ENCODE measurements around the gene GRK1.

The GRK1 gene

DNA sequence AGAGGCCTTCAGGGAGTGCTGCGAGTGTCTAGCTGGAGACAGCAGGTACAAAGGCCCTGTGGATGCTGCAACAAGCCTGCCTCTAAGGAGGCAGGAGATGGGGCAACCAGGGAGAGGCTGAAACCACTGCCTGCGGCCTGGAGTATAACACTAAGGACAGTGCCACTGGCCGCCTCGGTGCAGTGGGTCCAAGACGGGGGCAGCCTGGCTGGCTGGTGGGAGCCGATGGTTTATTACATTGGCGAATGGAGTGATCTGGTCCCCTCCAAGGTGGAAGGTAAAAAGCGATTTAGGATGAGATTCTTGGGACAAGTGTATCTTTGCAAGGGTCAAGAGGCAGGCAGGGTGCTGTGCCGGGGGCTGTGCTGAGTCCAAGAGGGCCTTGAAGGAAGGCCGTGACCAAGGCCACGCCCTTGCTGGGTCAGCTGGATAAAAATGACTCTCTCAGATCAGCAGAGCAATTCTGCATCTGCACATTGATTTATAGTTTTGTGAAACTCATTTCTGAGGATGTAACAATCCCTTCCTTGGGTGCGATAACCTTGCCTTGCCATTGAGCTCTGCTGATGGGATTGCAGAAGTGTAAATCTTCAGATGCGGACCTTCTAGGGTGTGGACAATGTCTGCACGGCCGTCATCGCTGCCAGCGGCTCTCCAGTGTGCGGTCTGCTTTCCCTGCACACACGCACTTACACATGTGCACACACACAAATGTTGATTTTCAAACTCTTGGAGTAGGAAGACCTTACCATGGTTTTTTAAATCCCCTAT lies 98.0 kb downstream of the GRK1 start:
- no peaks in the 10 kb centered on the region for H3K9me3 ChIP-seq (ENCODE audit: control insufficient read depth in 5 of 5, low read length in 5 of 5)
- H3K27me3 ChIP-seq (ENCODE audit: control insufficient read depth in 5 of 5, insufficient read depth in 4 of 5, low read length in 5 of 5): peaks cover 0 to 19% (median 10%) of the 10 kb centered on the region in 5 donors
- H3K9ac ChIP-seq (ENCODE audit: low read length in 5 of 5): no peak overlapping the region
- peaks cover 0 to 21% (median 4%) of the 10 kb centered on the region in 5 donors for H3K36me3 ChIP-seq (ENCODE audit: control insufficient read depth in 5 of 5, insufficient read depth in 5 of 5, low read length in 5 of 5)
- H3K4me3 ChIP-seq (ENCODE audit: low read depth in 1 of 5, low read length in 5 of 5): no peak overlapping the region
- H3K27ac ChIP-seq (ENCODE audit: low read depth, low read length): no peak overlapping the region
- H3K4me1 ChIP-seq (ENCODE audit: control insufficient read depth in 5 of 5, insufficient read depth in 5 of 5, low read length in 5 of 5): peaks cover under 1 to 15% (median 2%) of the 10 kb centered on the region in 5 donors

DNA sequence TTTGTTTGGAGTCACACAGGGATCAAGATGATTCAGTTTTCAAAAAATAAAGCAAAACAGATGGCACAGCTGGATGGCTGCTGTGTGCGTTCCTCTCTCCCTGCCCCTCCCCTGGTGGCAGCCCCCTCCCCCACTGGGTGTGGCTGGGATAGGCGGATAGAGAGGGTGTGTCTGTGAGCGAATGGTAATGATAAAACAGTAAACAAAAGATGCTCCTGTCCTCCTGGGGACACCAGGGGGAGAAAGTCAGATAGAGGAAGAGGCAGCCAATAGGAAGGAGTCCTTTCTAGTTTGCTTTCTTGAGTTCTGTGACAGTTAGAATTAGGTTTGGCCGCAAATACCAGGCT lies 98.5 kb downstream of the GRK1 start:
- H3K4me1 ChIP-seq (ENCODE audit: control insufficient read depth in 5 of 5, insufficient read depth in 5 of 5, low read length in 5 of 5): peaks cover 0 to 14% (median 2%) of the 10 kb centered on the region in 5 donors
- no peak overlapping the region for H3K4me3 ChIP-seq (ENCODE audit: low read depth in 1 of 5, low read length in 5 of 5)
- no peak overlapping the region for H3K9ac ChIP-seq (ENCODE audit: low read length in 5 of 5)
- no peak overlapping the region for H3K27ac ChIP-seq (ENCODE audit: low read depth, low read length)
- H3K27me3 ChIP-seq (ENCODE audit: control insufficient read depth in 5 of 5, insufficient read depth in 4 of 5, low read length in 5 of 5): peaks cover 0 to 19% (median 10%) of the 10 kb centered on the region in 5 donors
- no peaks in the 10 kb centered on the region for H3K9me3 ChIP-seq (ENCODE audit: control insufficient read depth in 5 of 5, low read length in 5 of 5)
- H3K36me3 ChIP-seq (ENCODE audit: control insufficient read depth in 5 of 5, insufficient read depth in 5 of 5, low read length in 5 of 5): peaks cover 0 to 25% (median 4%) of the 10 kb centered on the region in 5 donors

DNA sequence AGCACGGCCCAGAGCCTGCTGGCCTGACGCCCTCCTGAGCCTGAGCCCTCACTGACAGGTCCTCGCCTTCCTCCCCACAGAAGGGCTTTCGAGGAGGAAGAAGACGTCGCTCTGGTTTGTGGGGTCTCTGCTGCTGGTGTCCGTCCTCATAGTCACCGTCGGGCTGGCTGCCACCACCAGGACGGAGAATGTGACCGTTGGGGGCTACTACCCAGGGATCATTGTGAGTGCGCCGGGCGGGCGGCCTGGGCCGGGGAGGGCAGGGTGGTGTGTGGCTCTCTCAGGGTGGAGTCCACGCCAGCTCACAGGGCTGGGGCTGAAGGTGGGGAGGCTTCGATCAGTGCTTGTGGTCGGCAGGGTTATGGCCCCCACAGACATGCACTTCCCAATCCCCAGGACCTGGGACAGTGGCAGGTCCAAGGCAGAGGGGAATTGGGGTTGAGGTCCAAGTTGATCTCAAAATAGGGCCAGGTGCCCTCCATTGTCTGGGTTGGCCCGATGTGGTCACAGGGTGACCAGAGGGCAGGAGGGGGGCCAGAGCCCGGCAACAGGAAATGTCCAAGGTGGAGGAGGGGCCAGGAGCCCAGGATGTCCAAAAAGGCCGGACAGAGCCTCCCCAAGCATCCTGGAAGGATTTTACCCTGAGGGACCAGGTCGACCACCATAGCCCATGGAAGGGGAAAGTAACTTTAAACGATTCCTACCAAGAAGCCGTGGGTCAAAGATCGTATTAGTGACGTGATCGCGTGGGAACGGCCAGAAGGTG lies 99.2 kb downstream of the GRK1 start:
- Histone ChIP-seq H3K4me1 (ENCODE audit: control insufficient read depth in 5 of 5, insufficient read depth in 5 of 5, low read length in 5 of 5) (peaks cover 0 to 11% (median 2%) of the 10 kb centered on the region in 5 donors), H3K9me3 (ENCODE audit: control insufficient read depth in 5 of 5, low read length in 5 of 5) (peaks cover 0 to 3% (median 0%) of the 10 kb centered on the region in 5 donors), H3K4me3 (ENCODE audit: low read depth in 1 of 5, low read length in 5 of 5) (no peak overlapping the region), H3K9ac (ENCODE audit: low read length in 5 of 5) (no peak overlapping the region), H3K27me3 (ENCODE audit: control insufficient read depth in 5 of 5, insufficient read depth in 4 of 5, low read length in 5 of 5) (peaks cover 0 to 16% (median 5%) of the 10 kb centered on the region in 5 donors), H3K36me3 (ENCODE audit: control insufficient read depth in 5 of 5, insufficient read depth in 5 of 5, low read length in 5 of 5) (peaks cover 0 to 25% (median 4%) of the 10 kb centered on the region in 5 donors), H3K27ac (ENCODE audit: low read depth, low read length) (no peak overlapping the region)

DNA sequence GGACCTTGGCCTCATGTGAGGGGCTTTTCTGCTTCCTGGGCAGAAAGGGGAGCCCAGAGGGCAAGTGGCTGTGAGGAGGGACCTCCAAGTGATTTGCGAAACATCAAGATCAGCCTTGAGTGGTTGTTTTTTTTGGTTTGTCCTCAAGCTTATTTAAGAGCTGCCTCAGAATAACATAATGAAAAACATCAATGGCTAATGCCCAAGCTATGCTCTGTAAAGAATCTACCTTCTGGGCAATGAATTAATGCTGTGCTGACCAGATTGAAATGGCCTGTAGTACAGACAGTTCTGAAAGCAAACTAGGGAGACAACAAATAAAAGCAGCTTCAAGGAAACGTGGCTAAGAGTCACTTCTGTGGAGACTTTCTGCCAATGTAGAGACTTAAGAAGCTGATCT lies 100.3 kb downstream of the GRK1 start:
- Histone ChIP-seq H3K4me3 (ENCODE audit: low read depth in 1 of 5, low read length in 5 of 5) (no peak overlapping the region), H3K4me1 (ENCODE audit: control insufficient read depth in 5 of 5, insufficient read depth in 5 of 5, low read length in 5 of 5) (peaks cover 0 to 8% (median 0%) of the 10 kb centered on the region in 5 donors), H3K27me3 (ENCODE audit: control insufficient read depth in 5 of 5, insufficient read depth in 4 of 5, low read length in 5 of 5) (peaks cover 0 to 10% (median 0%) of the 10 kb centered on the region in 5 donors), H3K9me3 (ENCODE audit: control insufficient read depth in 5 of 5, low read length in 5 of 5) (peaks cover 0 to 8% (median 0%) of the 10 kb centered on the region in 5 donors), H3K36me3 (ENCODE audit: control insufficient read depth in 5 of 5, insufficient read depth in 5 of 5, low read length in 5 of 5) (peaks cover 0 to 25% (median 4%) of the 10 kb centered on the region in 5 donors), H3K27ac (ENCODE audit: low read depth, low read length) (no peak overlapping the region), H3K9ac (ENCODE audit: low read length in 5 of 5) (no peak overlapping the region)

DNA sequence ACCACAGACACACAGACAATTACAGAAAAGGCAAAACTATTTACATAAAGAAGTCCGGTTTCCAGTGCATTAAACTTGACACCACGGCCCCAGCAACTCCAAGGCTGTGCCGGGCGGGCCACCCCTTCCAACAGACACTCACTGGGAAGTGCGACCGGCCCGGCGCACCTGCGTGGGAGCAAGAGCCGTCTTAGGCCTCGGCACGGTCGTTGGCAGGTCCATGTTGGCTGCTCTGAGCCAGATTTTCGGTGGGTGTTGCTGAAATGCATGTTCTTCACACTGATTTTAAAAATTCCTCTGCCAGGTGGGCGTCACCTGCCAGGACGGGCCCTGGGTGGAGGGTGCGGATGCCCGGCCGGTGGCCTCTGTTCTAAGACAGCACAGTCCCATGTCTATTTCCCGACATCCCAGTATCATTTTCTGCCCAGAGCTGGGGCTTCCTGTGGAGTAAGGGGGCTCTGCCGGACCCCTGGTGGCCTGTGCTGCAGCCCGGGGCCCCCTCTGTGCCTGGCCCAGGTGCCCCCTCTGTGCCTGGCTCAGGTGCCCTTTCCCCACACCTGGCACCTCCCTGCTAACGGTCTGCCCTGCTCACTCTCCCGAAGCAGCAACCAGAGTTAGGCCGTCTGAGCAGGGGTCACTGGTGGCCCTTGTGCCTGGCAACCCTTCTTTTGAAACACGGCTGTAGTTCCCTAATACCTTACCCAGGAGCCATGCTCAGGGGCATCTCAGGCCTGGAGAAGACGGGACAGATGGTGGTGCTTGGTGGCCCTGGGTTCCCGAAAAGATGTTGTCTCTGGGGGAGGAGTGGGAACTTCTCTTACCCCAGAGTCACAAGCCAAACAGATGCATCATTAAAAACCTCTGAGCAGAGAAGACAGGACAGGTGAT lies 101.2 kb downstream of the GRK1 start:
- Histone ChIP-seq H3K27me3 (ENCODE audit: control insufficient read depth in 5 of 5, insufficient read depth in 4 of 5, low read length in 5 of 5) (peaks cover 0 to 10% (median 0%) of the 10 kb centered on the region in 5 donors), H3K9me3 (ENCODE audit: control insufficient read depth in 5 of 5, low read length in 5 of 5) (peaks cover 0 to 8% (median 0%) of the 10 kb centered on the region in 5 donors), H3K27ac (ENCODE audit: low read depth, low read length) (no peak overlapping the region)

DNA sequence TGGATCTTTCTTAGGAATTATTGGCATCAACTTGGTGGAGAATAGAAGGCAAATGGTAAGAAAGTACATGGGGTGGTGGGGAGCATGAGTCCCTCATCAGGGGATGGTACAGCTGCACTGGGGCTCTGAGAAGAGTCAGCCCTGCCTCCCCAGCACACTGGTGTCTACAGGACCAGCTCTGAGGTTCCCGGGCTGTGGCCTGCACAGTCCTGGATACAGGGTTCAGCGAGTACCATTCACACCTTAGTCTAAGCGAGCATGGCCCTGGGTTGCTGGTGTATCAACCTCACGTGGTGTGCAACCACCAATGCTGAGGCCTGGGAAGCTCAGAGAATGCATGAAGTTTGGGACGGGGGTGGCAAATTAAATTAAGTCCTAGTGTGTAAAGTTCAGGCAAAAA lies 102.1 kb downstream of the GRK1 start:
- peaks cover 0 to 8% (median 0%) of the 10 kb centered on the region in 5 donors for H3K9me3 ChIP-seq (ENCODE audit: control insufficient read depth in 5 of 5, low read length in 5 of 5)
- peaks cover 0 to 8% (median 0%) of the 10 kb centered on the region in 5 donors for H3K4me1 ChIP-seq (ENCODE audit: control insufficient read depth in 5 of 5, insufficient read depth in 5 of 5, low read length in 5 of 5)
- no peak overlapping the region for H3K9ac ChIP-seq (ENCODE audit: low read length in 5 of 5)
- H3K36me3 ChIP-seq (ENCODE audit: control insufficient read depth in 5 of 5, insufficient read depth in 5 of 5, low read length in 5 of 5): peaks cover 0 to 25% (median 4%) of the 10 kb centered on the region in 5 donors
- peaks cover 0 to 10% (median 0%) of the 10 kb centered on the region in 5 donors for H3K27me3 ChIP-seq (ENCODE audit: control insufficient read depth in 5 of 5, insufficient read depth in 4 of 5, low read length in 5 of 5)
- H3K27ac ChIP-seq (ENCODE audit: low read depth, low read length): no peak overlapping the region
- no peak overlapping the region for H3K4me3 ChIP-seq (ENCODE audit: low read depth in 1 of 5, low read length in 5 of 5)

More for the DNA sequence above, 101.2 kb downstream of the GRK1 start:
- Histone ChIP-seq H3K4me3 (ENCODE audit: low read depth in 1 of 5, low read length in 5 of 5) (no peak overlapping the region), H3K36me3 (ENCODE audit: control insufficient read depth in 5 of 5, insufficient read depth in 5 of 5, low read length in 5 of 5) (peaks cover 0 to 25% (median 4%) of the 10 kb centered on the region in 5 donors), H3K9ac (ENCODE audit: low read length in 5 of 5) (no peak overlapping the region), H3K4me1 (ENCODE audit: control insufficient read depth in 5 of 5, insufficient read depth in 5 of 5, low read length in 5 of 5) (peaks cover 0 to 8% (median 0%) of the 10 kb centered on the region in 5 donors)

DNA sequence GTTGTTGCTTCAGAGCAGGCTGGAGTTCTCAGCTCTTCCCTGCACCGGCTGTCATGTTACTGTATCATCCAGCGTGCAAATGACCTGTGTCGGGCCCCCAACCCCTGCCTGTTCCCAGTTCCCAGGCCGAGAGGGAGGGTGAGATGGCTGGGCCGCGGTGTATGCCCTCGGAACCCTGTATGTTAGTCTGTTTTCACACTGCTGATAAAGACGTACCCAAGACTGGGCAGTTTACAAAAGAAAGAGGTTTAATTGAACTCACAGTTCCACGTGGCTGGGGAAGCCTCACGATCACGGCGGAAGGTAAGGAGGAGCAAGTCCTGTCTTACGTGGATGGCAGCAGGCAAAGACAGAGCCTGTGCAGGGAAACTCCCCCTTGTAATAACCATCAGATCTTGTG lies 102.9 kb downstream of the GRK1 start:
- no peak overlapping the region for H3K4me3 ChIP-seq (ENCODE audit: low read depth in 1 of 5, low read length in 5 of 5)
- H3K9ac ChIP-seq (ENCODE audit: low read length in 5 of 5): no peak overlapping the region
- peaks cover 0 to 8% (median 0%) of the 10 kb centered on the region in 5 donors for H3K9me3 ChIP-seq (ENCODE audit: control insufficient read depth in 5 of 5, low read length in 5 of 5)
- peaks cover 0 to 12% (median 2%) of the 10 kb centered on the region in 5 donors for H3K4me1 ChIP-seq (ENCODE audit: control insufficient read depth in 5 of 5, insufficient read depth in 5 of 5, low read length in 5 of 5)
- peaks cover 0 to 25% (median 4%) of the 10 kb centered on the region in 5 donors for H3K36me3 ChIP-seq (ENCODE audit: control insufficient read depth in 5 of 5, insufficient read depth in 5 of 5, low read length in 5 of 5)
- peaks cover 0 to 9% (median 0%) of the 10 kb centered on the region in 5 donors for H3K27me3 ChIP-seq (ENCODE audit: control insufficient read depth in 5 of 5, insufficient read depth in 4 of 5, low read length in 5 of 5)
- H3K27ac ChIP-seq (ENCODE audit: low read depth, low read length): no peak overlapping the region

DNA sequence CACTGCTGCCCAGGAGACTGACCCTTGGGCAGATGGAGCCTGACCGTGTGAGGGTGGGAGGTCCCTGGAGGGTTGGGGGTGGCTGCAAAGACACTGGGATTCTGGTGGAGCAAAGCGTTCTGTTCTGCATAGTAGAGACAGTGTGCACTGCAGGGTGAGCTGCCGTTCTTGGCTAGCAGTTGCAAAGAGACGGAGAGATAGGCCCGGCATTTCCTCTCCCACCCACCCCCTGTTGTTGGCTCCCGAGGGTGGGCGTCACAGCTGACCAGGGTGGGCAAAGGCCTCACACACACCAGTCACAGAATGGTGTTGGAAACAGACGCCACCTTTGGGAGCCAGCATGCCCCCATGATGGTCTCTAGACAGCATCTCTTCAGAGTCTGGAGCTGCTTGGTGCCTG lies 103.4 kb downstream of the GRK1 start:
- peaks cover 0 to 25% (median 4%) of the 10 kb centered on the region in 5 donors for H3K36me3 ChIP-seq (ENCODE audit: control insufficient read depth in 5 of 5, insufficient read depth in 5 of 5, low read length in 5 of 5)
- H3K4me1 ChIP-seq (ENCODE audit: control insufficient read depth in 5 of 5, insufficient read depth in 5 of 5, low read length in 5 of 5): peaks cover 0 to 11% (median 2%) of the 10 kb centered on the region in 5 donors
- no peak overlapping the region for H3K27ac ChIP-seq (ENCODE audit: low read depth, low read length)
- peaks cover 0 to 8% (median 0%) of the 10 kb centered on the region in 5 donors for H3K9me3 ChIP-seq (ENCODE audit: control insufficient read depth in 5 of 5, low read length in 5 of 5)
- H3K9ac ChIP-seq (ENCODE audit: low read length in 5 of 5): no peak overlapping the region
- no peak overlapping the region for H3K4me3 ChIP-seq (ENCODE audit: low read depth in 1 of 5, low read length in 5 of 5)
- H3K27me3 ChIP-seq (ENCODE audit: control insufficient read depth in 5 of 5, insufficient read depth in 4 of 5, low read length in 5 of 5): peaks cover 0 to 6% (median 2%) of the 10 kb centered on the region in 5 donors

DNA sequence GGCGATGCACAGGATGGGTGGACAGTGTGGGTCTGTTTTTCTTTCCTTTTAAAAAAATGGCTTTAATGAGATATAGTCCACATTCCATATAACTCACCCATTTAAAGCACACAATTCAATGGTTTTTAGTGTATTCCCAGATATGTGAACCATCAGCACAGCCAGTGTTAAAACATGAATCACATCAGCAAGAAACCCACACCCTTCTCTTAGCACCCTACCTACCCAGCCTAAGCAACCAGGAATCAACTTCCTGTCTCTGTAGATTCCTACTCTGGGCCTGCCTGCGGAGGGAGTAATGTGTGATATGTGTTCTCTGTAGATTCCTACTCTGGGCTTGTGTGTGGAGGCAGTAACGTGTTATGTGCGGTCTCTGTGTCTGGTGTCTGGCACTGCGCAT lies 103.9 kb downstream of the GRK1 start:
- peaks cover 0 to 4% (median under 1%) of the 10 kb centered on the region in 5 donors for H3K27me3 ChIP-seq (ENCODE audit: control insufficient read depth in 5 of 5, insufficient read depth in 4 of 5, low read length in 5 of 5)
- H3K4me3 ChIP-seq (ENCODE audit: low read depth in 1 of 5, low read length in 5 of 5): no peak overlapping the region
- peaks cover 0 to 25% (median 4%) of the 10 kb centered on the region in 5 donors for H3K36me3 ChIP-seq (ENCODE audit: control insufficient read depth in 5 of 5, insufficient read depth in 5 of 5, low read length in 5 of 5)
- peaks cover 0 to 8% (median 2%) of the 10 kb centered on the region in 5 donors for H3K4me1 ChIP-seq (ENCODE audit: control insufficient read depth in 5 of 5, insufficient read depth in 5 of 5, low read length in 5 of 5)
- H3K9ac ChIP-seq (ENCODE audit: low read length in 5 of 5): no peak overlapping the region
- no peak overlapping the region for H3K27ac ChIP-seq (ENCODE audit: low read depth, low read length)
- peaks cover 0 to 8% (median 0%) of the 10 kb centered on the region in 5 donors for H3K9me3 ChIP-seq (ENCODE audit: control insufficient read depth in 5 of 5, low read length in 5 of 5)
